Lower leg skin (tissue), 3 donors: ENCODE results near the gene CLPTM1.
"Not testable (repeated sequence)": the region's sequence is repeated elsewhere in the genome, so short reads cannot be mapped to it uniquely, and the experiment has no call there.

Source experiments
- POLR2A ChIP-seq, 2 donors: fragments of 450-650 bp; IDR thresholded peaks; one replicate each; pipeline ENCODE4 v1.6.1; 2016 to 2017; ENCODE audit warnings: antibody characterized with exemption in 2 of 2, mild to moderate bottlenecking in 1 of 2, moderate library complexity in 1 of 2
- TF ChIP-seq, protein P1 (sequence below), 3 donors: fragments of 450-650 bp; IDR thresholded peaks; one replicate each; pipeline ENCODE4 v1.5.1; 2016; ENCODE audit warnings: antibody characterized with exemption in 3 of 3, mild to moderate bottlenecking in 3 of 3, moderate library complexity in 2 of 3

DNA sequence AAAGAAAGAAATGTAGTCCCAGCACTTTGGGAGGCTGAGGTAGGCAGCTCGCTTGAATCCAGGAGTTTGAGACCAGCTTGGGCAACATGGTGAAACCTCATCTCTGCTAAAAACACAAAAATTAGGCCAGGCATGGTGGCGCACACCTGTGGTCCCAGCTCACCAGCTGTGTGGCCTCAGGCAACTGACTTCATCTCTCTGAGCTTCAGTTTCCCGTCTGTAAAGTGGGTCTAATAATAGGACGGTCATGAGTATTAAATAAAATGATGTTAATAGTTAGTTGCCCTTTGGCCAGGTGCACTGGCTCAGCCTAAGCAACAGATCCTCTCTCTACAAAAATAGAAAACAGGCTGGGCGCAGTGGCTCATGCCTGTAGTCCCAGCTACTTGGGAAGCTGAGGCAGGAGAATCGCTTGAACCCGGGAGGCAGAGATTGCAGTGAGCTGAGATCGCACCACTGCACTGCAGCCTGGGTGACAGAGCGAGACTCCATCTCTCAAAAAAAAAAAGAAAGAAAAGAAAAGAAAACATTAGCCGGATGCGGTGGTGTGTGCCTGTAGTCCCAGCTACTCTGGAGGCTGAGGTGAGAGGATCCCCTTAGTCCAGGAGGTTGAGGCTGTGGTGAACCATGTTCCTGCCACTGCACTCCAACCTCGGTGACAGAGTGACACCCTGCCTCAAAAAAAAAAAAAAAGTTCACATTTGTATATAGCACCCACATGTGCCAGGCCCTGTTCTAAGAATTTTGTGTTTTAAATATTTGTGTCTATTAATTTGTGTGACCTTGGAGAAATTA, 44.1 kb downstream of the CLPTM1 start:
- TF ChIP-seq, protein P1, sequence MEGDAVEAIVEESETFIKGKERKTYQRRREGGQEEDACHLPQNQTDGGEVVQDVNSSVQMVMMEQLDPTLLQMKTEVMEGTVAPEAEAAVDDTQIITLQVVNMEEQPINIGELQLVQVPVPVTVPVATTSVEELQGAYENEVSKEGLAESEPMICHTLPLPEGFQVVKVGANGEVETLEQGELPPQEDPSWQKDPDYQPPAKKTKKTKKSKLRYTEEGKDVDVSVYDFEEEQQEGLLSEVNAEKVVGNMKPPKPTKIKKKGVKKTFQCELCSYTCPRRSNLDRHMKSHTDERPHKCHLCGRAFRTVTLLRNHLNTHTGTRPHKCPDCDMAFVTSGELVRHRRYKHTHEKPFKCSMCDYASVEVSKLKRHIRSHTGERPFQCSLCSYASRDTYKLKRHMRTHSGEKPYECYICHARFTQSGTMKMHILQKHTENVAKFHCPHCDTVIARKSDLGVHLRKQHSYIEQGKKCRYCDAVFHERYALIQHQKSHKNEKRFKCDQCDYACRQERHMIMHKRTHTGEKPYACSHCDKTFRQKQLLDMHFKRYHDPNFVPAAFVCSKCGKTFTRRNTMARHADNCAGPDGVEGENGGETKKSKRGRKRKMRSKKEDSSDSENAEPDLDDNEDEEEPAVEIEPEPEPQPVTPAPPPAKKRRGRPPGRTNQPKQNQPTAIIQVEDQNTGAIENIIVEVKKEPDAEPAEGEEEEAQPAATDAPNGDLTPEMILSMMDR (IDR thresholded peaks at IDR 0.05), result not testable (repeated sequence)
- not testable (repeated sequence) for TF ChIP-seq POLR2A (IDR thresholded peaks at IDR 0.05)
